Measurements from ENCODE around the gene RNU2-63P.
"Not testable (repeated sequence)": the region's sequence is repeated elsewhere in the genome, so short reads cannot be mapped to it uniquely, and the experiment has no call there.

The RNU2-63P gene

GRCh38 chr2:88028931-88029330 lies 12.6 kb upstream of the RNU2-63P start:
- H3K27ac ChIP-seq = no peak overlapping the region
- TF ChIP-seq ZFX (IDR thresholded peaks at IDR 0.05) (no peak), CTCF (conservative IDR thresholded peaks at IDR 0.05) (no peak)

GRCh38 chr2:88027697-88028389 lies 11.5 kb upstream of the RNU2-63P start:
- no peak overlapping the region for H3K27ac ChIP-seq
- TF ChIP-seq ZFX (IDR thresholded peaks at IDR 0.05) = no peak
- no peak for TF ChIP-seq CTCF (conservative IDR thresholded peaks at IDR 0.05)

GRCh38 chr2:88024509-88024908 lies 8.2 kb upstream of the RNU2-63P start:
- no peak for TF ChIP-seq CTCF (conservative IDR thresholded peaks at IDR 0.05)
- TF ChIP-seq ZFX (IDR thresholded peaks at IDR 0.05) = no peak
- no peak overlapping the region for H3K27ac ChIP-seq

- no peak overlapping the region for H3K27ac ChIP-seq
- TF ChIP-seq ZFX (IDR thresholded peaks at IDR 0.05) (no peak), CTCF (conservative IDR thresholded peaks at IDR 0.05) (no peak)
Observed at GRCh38 chr2:88022669-88022921, 6.2 kb upstream of the RNU2-63P start.

GRCh38 chr2:88019985-88020384 lies 3.6 kb upstream of the RNU2-63P start:
- TF ChIP-seq ZFX (IDR thresholded peaks at IDR 0.05) (no peak), CTCF (conservative IDR thresholded peaks at IDR 0.05) (no peak)
- no peak overlapping the region for H3K27ac ChIP-seq

GRCh38 chr2:88018909-88019308 lies 2.6 kb upstream of the RNU2-63P start:
- H3K27ac ChIP-seq = no peak overlapping the region
- TF ChIP-seq CTCF (conservative IDR thresholded peaks at IDR 0.05) = no peak
- no peak for TF ChIP-seq ZFX (IDR thresholded peaks at IDR 0.05)

GRCh38 chr2:88018077-88018805 lies 1.9 kb upstream of the RNU2-63P start:
- H3K27ac ChIP-seq = not testable (repeated sequence)

GRCh38 chr2:88017780-88018038 lies 1.4 kb upstream of the RNU2-63P start:
- peak overlapping the region; percentile 100; the same call in 1 of the 2 replicates for H3K27ac ChIP-seq

All from C4-2B (cell line).